Measurements from ENCODE around the gene ADAM12. TPM values are rescaled to one million over a fixed set of nuclear protein-coding genes. Genes with fewer than 3 reads are reported as not detected.

The ADAM12 gene
- polyA plus RNA-seq, 1 donor from 2014 or later: 0.09 TPM

DNA sequence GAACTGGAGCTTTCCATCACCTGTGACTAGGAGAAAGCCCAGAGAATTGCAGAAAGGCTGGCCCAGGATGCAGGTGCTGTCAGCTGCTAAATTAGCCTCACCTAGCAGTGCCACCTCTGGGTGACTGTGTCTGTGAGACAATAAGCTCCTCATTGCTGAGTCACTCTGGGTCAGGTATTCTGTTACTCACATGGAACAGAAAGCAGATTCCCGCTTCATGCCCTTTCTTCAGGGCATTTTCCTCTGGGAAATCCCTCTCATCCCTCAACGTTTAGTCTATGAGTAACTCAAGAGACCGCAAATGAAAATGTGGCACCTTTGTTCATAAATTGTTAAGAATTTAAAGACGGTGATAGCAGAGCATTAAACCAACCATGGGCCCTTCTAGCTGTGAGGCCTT, 184.0 kb downstream of the ADAM12 start:
- Histone ChIP-seq H3K9me3 (ENCODE audit: low read length) (no peaks in the 10 kb centered on the region), H3K9ac (ENCODE audit: low read length) (no peak overlapping the region), H3K27ac (ENCODE audit: low read length) (no peak overlapping the region), H3K36me3 (ENCODE audit: insufficient read depth, low read length) (no peaks in the 10 kb centered on the region), H3F3A (ENCODE audit: insufficient read depth, low read length, poor library complexity, severe bottlenecking) (no peaks in the 10 kb centered on the region), H3K9me2 (ENCODE audit: insufficient read depth, low read length) (no peaks in the 10 kb centered on the region), H4K20me1 (ENCODE audit: insufficient read depth) (no peaks in the 10 kb centered on the region), H3K79me2 (replicated peaks; ENCODE audit: insufficient read depth, low read length) (no peaks in the 10 kb centered on the region), H3K27me3 (ENCODE audit: insufficient read depth, low read depth, low read length) (no peaks in the 10 kb centered on the region), H3K4me3 (ENCODE audit: low read length) (no peak overlapping the region), H3K4me2 (ENCODE audit: low read length) (no peak overlapping the region), H2AFZ (ENCODE audit: low read depth, low read length) (no peak overlapping the region)
- TF ChIP-seq RAD21 (conservative IDR thresholded peaks at IDR 0.05) (no peak), SMC3 (conservative IDR thresholded peaks at IDR 0.05; ENCODE audit: poor library complexity) (no peak), POLR2AphosphoS5 (IDR thresholded peaks at IDR 0.05) (no peak), MXI1 (conservative IDR thresholded peaks at IDR 0.05; ENCODE audit: poor library complexity, severe bottlenecking) (no peak), EZH2 (IDR thresholded peaks at IDR 0.05; ENCODE audit: borderline replicate concordance, insufficient read depth, low read length, poor library complexity, severe bottlenecking) (no peak), EP300 (conservative IDR thresholded peaks at IDR 0.05; ENCODE audit: poor library complexity, severe bottlenecking) (no peak), TAF1 (IDR thresholded peaks at IDR 0.05; ENCODE audit: low read depth) (no peak)
- TF ChIP-seq, protein P1, sequence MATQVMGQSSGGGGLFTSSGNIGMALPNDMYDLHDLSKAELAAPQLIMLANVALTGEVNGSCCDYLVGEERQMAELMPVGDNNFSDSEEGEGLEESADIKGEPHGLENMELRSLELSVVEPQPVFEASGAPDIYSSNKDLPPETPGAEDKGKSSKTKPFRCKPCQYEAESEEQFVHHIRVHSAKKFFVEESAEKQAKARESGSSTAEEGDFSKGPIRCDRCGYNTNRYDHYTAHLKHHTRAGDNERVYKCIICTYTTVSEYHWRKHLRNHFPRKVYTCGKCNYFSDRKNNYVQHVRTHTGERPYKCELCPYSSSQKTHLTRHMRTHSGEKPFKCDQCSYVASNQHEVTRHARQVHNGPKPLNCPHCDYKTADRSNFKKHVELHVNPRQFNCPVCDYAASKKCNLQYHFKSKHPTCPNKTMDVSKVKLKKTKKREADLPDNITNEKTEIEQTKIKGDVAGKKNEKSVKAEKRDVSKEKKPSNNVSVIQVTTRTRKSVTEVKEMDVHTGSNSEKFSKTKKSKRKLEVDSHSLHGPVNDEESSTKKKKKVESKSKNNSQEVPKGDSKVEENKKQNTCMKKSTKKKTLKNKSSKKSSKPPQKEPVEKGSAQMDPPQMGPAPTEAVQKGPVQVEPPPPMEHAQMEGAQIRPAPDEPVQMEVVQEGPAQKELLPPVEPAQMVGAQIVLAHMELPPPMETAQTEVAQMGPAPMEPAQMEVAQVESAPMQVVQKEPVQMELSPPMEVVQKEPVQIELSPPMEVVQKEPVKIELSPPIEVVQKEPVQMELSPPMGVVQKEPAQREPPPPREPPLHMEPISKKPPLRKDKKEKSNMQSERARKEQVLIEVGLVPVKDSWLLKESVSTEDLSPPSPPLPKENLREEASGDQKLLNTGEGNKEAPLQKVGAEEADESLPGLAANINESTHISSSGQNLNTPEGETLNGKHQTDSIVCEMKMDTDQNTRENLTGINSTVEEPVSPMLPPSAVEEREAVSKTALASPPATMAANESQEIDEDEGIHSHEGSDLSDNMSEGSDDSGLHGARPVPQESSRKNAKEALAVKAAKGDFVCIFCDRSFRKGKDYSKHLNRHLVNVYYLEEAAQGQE (IDR thresholded peaks at IDR 0.05; ENCODE audit: borderline replicate concordance): no peak
- TF ChIP-seq, protein P2, sequence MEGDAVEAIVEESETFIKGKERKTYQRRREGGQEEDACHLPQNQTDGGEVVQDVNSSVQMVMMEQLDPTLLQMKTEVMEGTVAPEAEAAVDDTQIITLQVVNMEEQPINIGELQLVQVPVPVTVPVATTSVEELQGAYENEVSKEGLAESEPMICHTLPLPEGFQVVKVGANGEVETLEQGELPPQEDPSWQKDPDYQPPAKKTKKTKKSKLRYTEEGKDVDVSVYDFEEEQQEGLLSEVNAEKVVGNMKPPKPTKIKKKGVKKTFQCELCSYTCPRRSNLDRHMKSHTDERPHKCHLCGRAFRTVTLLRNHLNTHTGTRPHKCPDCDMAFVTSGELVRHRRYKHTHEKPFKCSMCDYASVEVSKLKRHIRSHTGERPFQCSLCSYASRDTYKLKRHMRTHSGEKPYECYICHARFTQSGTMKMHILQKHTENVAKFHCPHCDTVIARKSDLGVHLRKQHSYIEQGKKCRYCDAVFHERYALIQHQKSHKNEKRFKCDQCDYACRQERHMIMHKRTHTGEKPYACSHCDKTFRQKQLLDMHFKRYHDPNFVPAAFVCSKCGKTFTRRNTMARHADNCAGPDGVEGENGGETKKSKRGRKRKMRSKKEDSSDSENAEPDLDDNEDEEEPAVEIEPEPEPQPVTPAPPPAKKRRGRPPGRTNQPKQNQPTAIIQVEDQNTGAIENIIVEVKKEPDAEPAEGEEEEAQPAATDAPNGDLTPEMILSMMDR (IDR thresholded peaks at IDR 0.05; ENCODE audit: poor library complexity, severe bottlenecking): no peak

DNA sequence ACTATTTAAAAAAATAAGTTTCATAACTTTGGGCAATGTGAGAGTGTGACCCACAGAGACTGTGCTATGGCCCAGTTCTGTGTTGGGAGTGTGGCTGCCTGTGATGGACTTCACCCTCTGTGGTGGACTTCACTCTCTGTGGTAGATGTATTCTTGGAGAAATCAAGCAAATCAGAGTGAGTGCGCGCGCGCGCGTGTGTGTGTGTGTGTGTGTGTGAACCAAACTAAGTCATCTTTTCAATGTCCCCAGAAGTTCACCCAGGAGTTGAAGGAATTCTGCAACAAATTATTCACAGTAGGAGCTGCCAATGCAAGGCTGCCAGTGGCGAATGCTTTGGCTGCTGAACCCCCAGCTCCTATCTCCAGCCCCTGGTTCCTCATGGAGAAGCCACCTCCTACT, 184.5 kb downstream of the ADAM12 start:
- Histone ChIP-seq H3K9me2 (ENCODE audit: insufficient read depth, low read length) (no peaks in the 10 kb centered on the region), H2AFZ (ENCODE audit: low read depth, low read length) (no peak overlapping the region), H3K27ac (ENCODE audit: low read length) (no peak overlapping the region), H3K4me3 (ENCODE audit: low read length) (no peak overlapping the region), H4K20me1 (ENCODE audit: insufficient read depth) (no peaks in the 10 kb centered on the region), H3K9ac (ENCODE audit: low read length) (no peak overlapping the region), H3F3A (ENCODE audit: insufficient read depth, low read length, poor library complexity, severe bottlenecking) (no peaks in the 10 kb centered on the region), H3K36me3 (ENCODE audit: insufficient read depth, low read length) (no peaks in the 10 kb centered on the region), H3K27me3 (ENCODE audit: insufficient read depth, low read depth, low read length) (no peaks in the 10 kb centered on the region), H3K4me2 (ENCODE audit: low read length) (no peak overlapping the region), H3K79me2 (replicated peaks; ENCODE audit: insufficient read depth, low read length) (no peaks in the 10 kb centered on the region), H3K9me3 (ENCODE audit: low read length) (no peaks in the 10 kb centered on the region)
- TF ChIP-seq RAD21 (conservative IDR thresholded peaks at IDR 0.05): no peak

DNA sequence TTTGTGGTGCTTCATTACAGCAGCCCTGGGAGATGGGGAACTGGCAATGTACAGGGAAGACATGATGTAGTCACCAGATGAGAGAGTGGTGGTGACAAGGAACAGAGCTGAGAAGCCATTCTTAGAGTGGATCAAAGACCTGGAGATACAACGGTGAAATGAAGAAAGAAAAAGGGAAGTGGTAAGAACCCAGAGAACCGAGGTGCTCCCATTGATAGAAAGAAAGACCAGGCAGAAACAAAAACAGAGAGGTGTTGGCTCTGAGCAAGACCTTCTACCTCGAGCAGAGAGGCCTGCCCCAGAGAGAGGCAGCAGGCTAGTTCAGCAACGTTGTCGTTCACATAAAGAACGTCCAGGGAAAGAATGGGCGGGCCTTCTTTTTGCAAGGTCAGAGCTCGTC, 186.7 kb downstream of the ADAM12 start:
- Histone ChIP-seq H2AFZ (ENCODE audit: low read depth, low read length) (no peak overlapping the region), H3K9ac (ENCODE audit: low read length) (no peak overlapping the region), H3K9me3 (ENCODE audit: low read length) (no peaks in the 10 kb centered on the region), H3K27me3 (ENCODE audit: insufficient read depth, low read depth, low read length) (no peaks in the 10 kb centered on the region), H3K4me2 (ENCODE audit: low read length) (no peak overlapping the region), H3K36me3 (ENCODE audit: insufficient read depth, low read length) (no peaks in the 10 kb centered on the region), H3K27ac (ENCODE audit: low read length) (no peak overlapping the region), H3F3A (ENCODE audit: insufficient read depth, low read length, poor library complexity, severe bottlenecking) (no peaks in the 10 kb centered on the region), H3K79me2 (replicated peaks; ENCODE audit: insufficient read depth, low read length) (no peaks in the 10 kb centered on the region), H4K20me1 (ENCODE audit: insufficient read depth) (no peaks in the 10 kb centered on the region), H3K9me2 (ENCODE audit: insufficient read depth, low read length) (no peaks in the 10 kb centered on the region), H3K4me3 (ENCODE audit: low read length) (no peak overlapping the region)
- TF ChIP-seq POLR2AphosphoS5 (IDR thresholded peaks at IDR 0.05): no peak
- no peak for TF ChIP-seq SMC3 (conservative IDR thresholded peaks at IDR 0.05; ENCODE audit: poor library complexity)
- TF ChIP-seq, protein P1 (IDR thresholded peaks at IDR 0.05; ENCODE audit: borderline replicate concordance): no peak
- no peak for TF ChIP-seq MXI1 (conservative IDR thresholded peaks at IDR 0.05; ENCODE audit: poor library complexity, severe bottlenecking)
- TF ChIP-seq RAD21 (conservative IDR thresholded peaks at IDR 0.05): no peak
- TF ChIP-seq, protein P2 (IDR thresholded peaks at IDR 0.05; ENCODE audit: poor library complexity, severe bottlenecking): no peak
- no peak for TF ChIP-seq EZH2 (IDR thresholded peaks at IDR 0.05; ENCODE audit: borderline replicate concordance, insufficient read depth, low read length, poor library complexity, severe bottlenecking)
- TF ChIP-seq TAF1 (IDR thresholded peaks at IDR 0.05; ENCODE audit: low read depth): no peak
- TF ChIP-seq EP300 (conservative IDR thresholded peaks at IDR 0.05; ENCODE audit: poor library complexity, severe bottlenecking): no peak
